Umbilical cord (tissue), 2 donors: ENCODE data around the gene SCFD2. TPM values are rescaled to one million over a fixed set of nuclear protein-coding genes. Genes with fewer than 3 reads are reported as not detected.
A peak's percentile ranks its signal among the peaks of the same experiment; 100 is the strongest.
"Not testable (repeated sequence)": the region's sequence is repeated elsewhere in the genome, so short reads cannot be mapped to it uniquely, and the experiment has no call there.

Experiments used
- DNase-seq: peaks from one replicate; pipeline ENCODE4 v3.0.0-alpha.2; 2015; ENCODE audit warnings: low spot score
- total RNA-seq: library from RNA; depleted of rRNA; stranded (reverse); fragments of >200 nt; gene quantifications from one replicate; pipeline ENCODE4 v1.2.3, GENCODE V29; 2014; ENCODE audit warnings: low replicate concordance; ENCODE audit not compliant: insufficient read depth

SCFD2 gene
- total RNA-seq, 1 donor from 2014 or later: 26.7 TPM

DNA sequence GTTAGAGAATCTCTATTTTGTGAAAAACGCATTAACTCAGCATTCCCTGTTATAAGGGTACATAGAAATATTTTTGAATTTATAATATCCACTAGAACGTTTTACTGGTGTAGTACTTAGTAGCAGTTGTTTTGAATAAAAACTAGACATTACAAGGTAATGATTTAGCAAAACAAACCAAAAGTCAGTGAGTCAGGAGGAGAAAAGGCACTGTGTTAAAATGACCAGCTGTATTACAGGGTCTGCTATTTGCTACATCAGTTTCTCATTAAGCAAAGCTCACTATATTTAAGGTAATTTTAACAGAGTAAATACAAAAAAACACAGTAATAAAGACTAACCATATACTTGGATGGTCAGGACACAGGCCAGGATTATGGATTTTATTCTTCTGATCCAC lies 351.0 kb downstream of the SCFD2 start:
- no peak for DNase-seq

- no peak for DNase-seq
Observed at GRCh38 chr4:53013873-53014775, 351.7 kb downstream of the SCFD2 start.

DNA sequence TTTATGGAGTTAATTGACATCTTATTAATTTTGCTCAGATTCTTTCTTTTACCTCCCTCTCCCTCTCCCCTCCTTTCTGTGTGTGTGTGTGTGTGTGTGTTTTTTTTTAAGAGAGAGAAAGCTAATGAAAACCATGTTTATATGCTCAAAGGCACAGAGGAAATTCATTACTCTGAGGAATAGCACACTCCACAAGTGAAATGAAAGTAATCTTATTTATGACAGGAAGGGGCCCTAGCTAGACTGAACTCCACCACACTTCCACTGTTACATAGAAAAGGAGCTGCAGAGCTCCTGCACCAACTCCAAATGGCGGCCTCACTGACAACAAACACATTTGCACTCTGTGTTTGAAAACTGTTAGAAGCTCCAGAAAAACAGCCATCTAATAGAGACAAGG lies 353.1 kb downstream of the SCFD2 start:
- peak; percentile 76 for DNase-seq

GRCh38 chr4:53011259-53011905 lies 354.5 kb downstream of the SCFD2 start:
- no peak for DNase-seq

DNA sequence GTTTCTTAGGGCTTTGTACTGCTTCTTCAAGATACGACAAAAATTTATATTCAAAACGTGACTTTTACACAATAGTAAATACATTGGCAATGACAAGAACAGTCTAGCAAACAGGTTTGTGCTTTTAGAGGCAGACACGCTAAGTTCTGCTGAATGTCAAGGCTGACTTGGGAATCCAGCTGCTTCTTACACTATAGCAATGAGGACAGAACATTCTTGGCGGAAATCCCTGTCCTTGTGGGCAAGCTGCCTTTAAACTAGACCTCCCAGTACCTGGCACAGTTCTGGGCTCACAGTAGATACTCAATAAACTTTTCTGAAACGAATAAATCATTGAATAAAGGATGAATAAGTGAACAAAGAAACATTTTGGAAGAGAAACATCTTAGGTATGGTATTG lies 355.5 kb downstream of the SCFD2 start:
- peak; percentile 76 for DNase-seq

GRCh38 chr4:53009824-53010223 lies 356.0 kb downstream of the SCFD2 start:
- DNase-seq: no peak

GRCh38 chr4:53007024-53007423 lies 358.8 kb downstream of the SCFD2 start:
- DNase-seq: no peak

DNA sequence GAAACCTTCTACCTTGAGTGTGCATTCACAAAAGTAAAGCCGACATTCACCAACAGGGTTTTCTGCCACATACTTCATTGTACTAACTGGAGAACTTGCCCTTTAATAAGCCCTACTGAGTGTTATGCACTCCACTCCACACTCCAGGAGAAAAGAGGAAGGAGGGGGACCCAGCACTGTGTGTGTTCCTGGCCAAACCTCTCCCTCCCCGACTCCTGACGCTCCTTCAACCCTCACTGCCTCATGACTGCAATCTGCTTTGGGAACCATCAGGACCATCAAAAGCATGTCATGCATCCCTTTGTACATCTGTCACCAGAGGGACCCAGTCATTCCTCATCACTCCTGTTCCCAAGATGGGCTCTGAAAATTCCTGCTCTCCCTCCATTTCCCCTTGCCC lies 360.1 kb downstream of the SCFD2 start:
- DNase-seq: no peak

DNA sequence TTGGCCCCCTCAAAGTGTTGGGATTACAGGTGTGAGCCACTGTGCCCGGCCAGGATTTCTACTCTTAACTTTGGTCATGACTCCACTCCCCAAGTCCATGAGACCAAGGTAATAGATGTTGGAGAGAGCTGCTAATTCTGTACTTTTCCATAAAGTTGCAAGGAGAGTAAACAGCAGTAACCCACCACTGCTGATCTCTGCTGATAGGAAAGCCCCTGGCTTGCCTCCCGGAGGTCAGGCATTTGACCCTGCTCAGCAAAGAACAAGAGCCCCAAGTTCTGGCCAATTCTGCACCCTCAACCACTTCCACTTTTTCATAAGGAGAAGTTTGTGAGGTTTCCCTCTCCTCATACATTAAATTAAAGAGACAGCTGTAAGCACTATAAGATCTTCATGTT lies 360.7 kb downstream of the SCFD2 start:
- DNase-seq: no peak

DNA sequence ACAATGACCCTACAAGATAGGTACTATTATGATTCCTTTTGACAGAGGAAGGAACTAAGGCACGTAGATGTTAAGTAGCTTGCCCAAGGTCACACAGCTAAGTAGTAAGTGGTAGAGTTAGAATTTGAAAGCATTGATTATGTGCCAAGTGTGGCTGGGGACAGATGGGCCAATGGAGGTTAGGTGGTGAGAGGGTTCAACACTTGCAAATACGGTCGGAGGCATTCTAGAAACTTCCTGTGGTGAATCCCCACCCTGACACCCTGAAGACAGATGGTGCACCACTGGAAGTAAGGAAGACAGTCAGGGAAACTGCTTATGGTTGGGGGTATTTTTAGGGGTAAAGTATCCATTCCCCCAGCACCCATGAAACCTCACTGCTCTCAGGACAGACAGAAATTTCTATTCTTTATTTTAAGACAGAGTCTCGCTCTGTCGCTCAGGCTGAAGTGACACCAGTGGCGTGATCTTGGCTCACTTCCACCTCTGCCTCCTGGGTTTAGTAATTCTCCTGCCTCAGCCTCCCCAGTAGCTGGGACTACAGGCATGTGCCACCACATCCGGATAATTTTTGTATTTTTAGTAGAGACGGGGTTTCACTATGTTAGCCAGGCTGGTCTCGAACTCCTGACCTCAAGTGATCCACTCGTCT lies 361.2 kb downstream of the SCFD2 start:
- no peak for DNase-seq

- no peak for DNase-seq
Observed at GRCh38 chr4:53003959-53004358, 361.9 kb downstream of the SCFD2 start.

GRCh38 chr4:53000560-53000959 lies 365.3 kb downstream of the SCFD2 start:
- no peak for DNase-seq

DNA sequence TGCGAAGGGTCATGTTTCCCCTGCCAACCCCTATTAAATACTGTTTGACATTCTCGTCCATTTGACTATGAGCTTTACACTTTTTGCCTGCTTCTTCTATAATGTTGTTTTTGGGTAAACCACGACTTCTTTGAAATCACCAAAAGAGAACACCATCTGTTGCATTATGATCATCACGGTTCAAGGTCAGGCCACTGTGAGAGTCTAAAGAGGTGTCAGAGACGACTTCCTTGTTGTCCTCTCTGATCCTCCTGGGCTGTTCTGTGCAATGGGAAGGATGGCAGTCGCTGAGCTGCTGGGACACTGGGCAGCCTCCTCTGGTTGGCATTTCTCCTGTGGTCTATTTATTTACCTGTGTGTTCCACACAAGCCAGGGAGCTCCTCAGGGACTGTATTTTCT lies 366.2 kb downstream of the SCFD2 start:
- no peak for DNase-seq

- no peak for DNase-seq
Observed at GRCh38 chr4:52998413-52998812, 367.4 kb downstream of the SCFD2 start.

DNA sequence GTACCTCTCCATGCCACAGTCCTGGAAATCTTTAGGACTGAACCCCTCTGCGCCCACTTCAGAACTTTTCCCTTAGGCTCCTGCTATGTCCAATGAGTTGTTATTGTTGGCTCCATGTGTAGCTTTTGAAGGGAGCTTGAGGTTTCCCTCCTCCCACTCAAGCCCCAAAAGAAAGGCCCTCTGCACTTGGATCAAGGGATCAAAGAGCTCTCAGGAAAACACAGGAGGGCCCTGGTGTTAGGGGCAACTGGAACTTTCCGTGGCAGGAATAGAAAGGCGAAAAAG lies 368.8 kb downstream of the SCFD2 start:
- DNase-seq: no peak

DNA sequence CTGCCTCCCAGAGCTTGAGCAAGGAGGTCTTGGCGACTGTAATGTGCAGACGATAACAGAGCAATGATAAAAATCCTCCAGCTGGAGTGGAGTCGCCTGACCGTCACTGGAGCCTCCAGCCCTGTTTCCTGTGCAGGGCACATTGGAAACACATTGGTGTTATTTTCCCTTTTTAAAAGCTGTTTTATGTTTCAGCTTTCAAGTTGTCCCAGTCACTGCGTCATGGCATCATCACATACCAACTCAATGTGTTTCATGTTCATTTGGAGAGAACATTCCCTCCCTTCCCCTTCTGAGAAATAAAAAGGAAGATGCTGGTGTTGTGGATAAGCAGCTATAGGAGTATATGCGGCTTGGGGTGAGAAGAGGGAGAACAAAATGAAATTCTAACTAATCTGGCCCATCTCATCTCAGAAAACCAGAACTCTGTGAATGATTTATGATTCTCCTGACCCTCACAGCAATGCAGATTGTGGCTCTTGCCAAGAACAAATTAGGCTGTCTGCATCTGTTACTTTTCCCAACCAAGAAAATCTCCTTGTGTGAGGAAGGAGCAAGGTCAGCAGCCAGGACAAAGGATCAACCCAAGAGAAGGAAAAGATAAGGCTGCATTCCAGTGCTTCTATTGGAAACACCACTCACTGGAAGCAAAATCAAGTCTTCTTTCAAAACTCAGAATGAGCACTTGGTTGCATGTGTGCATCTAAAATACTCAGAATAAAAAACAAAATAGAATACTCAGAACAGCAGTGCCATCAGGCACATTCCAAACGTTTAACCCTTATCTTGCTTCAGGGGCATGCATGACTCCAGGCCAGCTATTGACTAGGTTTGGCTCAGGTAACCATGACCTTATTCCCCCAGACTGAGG lies 369.4 kb downstream of the SCFD2 start:
- peak; percentile 95 for DNase-seq

- DNase-seq: peak; percentile 62
Observed at GRCh38 chr4:52995360-52996030, 370.4 kb downstream of the SCFD2 start.

- DNase-seq: no peak
Observed at GRCh38 chr4:52994567-52994966, 371.3 kb downstream of the SCFD2 start.

GRCh38 chr4:52993771-52994170 lies 372.1 kb downstream of the SCFD2 start:
- DNase-seq: no peak

DNA sequence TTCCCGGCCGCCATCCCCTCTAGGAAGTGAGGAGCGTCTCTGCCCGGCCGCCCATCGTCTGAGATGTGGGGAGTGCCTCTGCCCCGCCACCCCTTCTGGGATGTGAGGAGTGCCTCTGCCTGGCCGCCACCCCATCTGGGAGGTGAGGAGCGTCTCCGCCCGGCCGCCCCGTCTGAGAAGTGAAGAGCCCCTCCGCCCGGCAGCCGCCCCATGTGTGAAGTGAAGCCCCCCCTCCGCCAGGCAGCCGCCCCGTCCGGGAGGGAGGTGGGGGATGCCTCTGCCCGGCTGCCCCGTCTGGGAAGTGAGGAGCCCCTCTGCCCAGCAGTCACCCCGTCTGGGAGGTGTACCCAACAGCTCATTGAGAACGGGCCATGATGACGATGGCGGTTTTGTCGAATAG lies 373.3 kb downstream of the SCFD2 start:
- DNase-seq: not testable (repeated sequence)

GRCh38 chr4:52991472-52991871 lies 374.4 kb downstream of the SCFD2 start:
- no peak for DNase-seq
